Right lung (tissue), 5 donors: Measurements from ENCODE around the gene ZDHHC14. TPM values are rescaled to one million over a fixed set of nuclear protein-coding genes. Genes with fewer than 3 reads are reported as not detected.
A peak's percentile ranks its signal among the peaks of the same experiment; 100 is the strongest.

Experiments
- DNase-seq, 2 donors: peaks; one replicate each; pipeline ENCODE4 v3.0.0-alpha.2; 2013
- polyA plus RNA-seq, 5 donors: library from polyadenylated mRNA; unstranded; fragments of 120-200 nt; gene quantifications; one replicate each; pipeline versions ENCODE4 v1.2.1 to v1.2.3, GENCODE V29; 2013; ENCODE audit warnings: inconsistent platforms in 1 of 5, low replicate concordance in 1 of 5; ENCODE audit not compliant: insufficient read length in 5 of 5, insufficient read depth in 1 of 5

ZDHHC14 gene
- polyA plus RNA-seq, 5 donors, result 19.1 to 29.5 (median 25.6) TPM

- peak in 1 of 2 donors; percentile 60 for DNase-seq
These were observed 285.7 kb downstream of the ZDHHC14 start for GRCh38 chr6:157666729-157667128.

- DNase-seq, result peak in 1 of 2 donors; percentile 71
These were observed 286.4 kb downstream of the ZDHHC14 start for GRCh38 chr6:157667211-157668008.

DNA sequence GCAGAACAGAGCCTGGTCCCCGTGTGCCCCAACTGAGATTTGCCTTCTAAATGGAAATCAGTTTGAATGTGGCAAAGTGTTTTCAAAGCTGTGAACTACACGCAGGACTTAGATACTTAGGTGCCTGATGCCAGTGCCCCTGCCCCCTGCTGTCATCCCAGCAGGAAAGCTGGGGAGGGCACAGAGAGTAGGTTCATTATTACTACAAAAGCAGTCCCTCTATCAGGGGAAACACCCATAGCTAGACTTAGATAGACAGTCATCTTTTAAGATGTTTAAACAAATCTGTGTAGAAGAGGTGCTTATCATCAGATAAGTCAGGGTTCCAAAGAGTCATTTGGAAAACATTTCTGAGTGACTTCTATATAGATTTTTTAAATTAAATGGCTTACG is 287.0 kb downstream of the ZDHHC14 start:
- no peak for DNase-seq

- no peak for DNase-seq
These were observed 287.7 kb downstream of the ZDHHC14 start for GRCh38 chr6:157668713-157669112.

- no peak for DNase-seq
These were observed 288.3 kb downstream of the ZDHHC14 start for GRCh38 chr6:157669323-157669722.

- peak; percentile 75 for DNase-seq
These were observed 288.8 kb downstream of the ZDHHC14 start for GRCh38 chr6:157669747-157670216.

DNA sequence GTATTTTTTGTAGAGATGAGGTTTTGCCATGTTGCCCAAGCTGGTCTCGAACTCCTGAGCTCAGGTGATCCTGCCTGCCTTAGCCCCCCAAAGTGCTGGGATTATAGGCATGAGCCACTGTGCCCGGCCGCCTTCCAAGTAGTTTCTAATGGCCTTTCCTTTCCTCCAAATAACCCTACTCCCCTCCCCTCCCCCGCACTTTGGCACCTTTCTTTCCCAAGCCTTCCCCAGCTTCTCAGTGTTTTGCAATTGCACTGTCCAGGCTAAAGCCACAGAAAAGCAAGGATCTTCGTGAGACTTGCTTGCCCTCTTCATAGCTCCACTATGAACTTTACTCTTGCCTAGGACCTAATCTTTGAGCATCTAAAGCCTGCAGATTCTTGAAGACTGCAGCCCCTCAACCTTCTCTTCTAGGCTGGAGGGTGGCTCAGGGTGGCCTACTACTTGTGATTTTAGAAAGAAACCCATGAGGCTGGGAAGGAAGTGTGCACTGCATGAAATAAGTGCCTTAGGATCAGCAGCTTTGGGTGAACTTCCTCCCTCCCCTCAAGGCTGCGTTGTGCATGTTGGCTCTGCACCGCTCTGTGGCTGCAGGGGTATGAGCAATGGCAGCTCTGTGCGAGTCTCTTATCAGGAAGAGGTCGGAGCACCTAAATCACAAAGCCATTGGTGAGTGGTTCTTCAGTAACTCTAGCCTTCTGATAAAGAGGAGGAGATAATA is 289.6 kb downstream of the ZDHHC14 start:
- no peak for DNase-seq

DNA sequence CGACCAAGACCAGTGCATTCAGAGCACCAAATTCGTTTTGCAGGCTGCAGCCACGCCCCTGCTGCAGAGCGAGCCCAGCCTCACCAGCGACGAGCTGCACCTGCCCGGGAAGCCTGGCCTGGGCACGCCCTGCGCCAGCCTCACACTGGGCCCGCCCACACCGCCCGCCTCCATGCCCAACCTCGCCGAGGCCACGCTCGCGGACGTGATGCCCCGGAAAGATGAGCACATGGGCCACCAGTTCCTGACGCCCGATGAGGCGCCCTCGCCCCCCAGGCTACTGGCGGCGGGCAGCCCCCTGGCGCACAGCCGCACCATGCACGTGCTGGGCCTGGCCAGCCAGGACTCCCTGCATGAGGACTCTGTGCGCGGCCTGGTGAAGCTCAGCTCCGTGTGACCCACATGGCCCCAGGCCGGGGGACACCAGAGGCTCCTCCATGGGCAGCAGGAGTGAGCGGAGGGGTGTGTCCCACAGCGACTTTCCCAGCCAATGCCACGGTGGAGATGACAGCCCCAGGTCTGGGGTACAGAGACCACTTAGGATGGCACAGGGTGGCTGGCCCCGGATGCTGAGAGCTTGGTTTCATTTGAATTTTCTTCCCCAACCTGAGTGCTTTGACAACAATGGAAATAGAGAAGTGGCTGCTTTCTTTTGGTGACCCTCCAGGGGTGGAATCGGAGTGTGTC is 291.9 kb downstream of the ZDHHC14 start:
- DNase-seq, result no peak

GRCh38 chr6:157673596-157673995 is 292.6 kb downstream of the ZDHHC14 start:
- DNase-seq, result no peak

- no peak for DNase-seq
These were observed 293.1 kb downstream of the ZDHHC14 start for GRCh38 chr6:157674061-157674460.

GRCh38 chr6:157675831-157676230 is 294.8 kb downstream of the ZDHHC14 start:
- DNase-seq, result no peak

- DNase-seq, result no peak
These were observed 295.3 kb downstream of the ZDHHC14 start for GRCh38 chr6:157676241-157676640.

- no peak for DNase-seq
These were observed 296.2 kb downstream of the ZDHHC14 start for GRCh38 chr6:157677235-157677634.

DNA sequence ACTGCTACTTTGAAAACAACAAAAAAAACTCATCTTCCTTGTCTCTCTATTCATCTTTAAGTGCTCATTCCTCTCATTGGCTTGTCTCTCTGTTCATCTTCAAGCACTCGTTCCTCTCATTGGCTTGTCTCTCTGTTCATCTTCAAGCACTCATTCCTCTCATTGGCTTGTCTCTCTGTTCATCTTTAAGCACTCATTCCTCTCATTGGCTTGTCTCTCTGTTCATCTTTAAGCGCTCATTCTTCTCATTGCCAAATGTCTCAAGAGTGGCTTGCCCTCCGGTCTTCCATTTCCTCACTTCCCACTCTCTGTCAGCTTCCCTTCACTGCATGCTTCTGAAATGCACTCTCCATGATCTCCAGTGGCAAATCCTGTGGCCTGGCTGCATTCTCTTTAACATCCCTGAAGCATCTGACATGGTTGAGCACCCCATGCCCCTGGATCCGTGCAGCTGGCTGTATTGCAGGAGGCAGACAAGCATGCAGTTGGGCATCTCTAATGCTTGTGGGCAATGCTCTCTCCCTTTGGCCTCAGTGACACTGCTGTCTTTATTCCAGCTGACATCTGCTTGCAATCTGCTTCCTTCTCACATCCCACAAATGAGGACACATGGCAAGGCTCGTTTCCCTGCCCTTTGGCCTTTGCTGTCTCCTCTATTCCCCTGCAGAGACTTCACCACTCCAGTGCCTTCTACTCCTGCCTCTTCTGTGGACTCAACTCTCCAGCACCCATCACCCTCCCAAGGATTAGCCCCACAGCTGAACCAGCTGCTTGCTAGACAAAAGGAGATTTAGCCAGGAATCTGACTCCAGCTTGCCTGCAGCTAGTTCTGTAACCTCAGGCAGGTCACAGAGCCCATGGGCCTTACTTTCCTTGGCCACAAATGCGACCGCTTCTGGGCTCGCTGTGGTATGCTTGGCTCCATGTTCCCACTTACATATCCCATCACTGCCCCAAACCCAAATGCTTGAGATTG is 298.9 kb downstream of the ZDHHC14 start:
- DNase-seq, result no peak

GRCh38 chr6:157681041-157681650 is 300.2 kb downstream of the ZDHHC14 start:
- DNase-seq, result no peak

DNA sequence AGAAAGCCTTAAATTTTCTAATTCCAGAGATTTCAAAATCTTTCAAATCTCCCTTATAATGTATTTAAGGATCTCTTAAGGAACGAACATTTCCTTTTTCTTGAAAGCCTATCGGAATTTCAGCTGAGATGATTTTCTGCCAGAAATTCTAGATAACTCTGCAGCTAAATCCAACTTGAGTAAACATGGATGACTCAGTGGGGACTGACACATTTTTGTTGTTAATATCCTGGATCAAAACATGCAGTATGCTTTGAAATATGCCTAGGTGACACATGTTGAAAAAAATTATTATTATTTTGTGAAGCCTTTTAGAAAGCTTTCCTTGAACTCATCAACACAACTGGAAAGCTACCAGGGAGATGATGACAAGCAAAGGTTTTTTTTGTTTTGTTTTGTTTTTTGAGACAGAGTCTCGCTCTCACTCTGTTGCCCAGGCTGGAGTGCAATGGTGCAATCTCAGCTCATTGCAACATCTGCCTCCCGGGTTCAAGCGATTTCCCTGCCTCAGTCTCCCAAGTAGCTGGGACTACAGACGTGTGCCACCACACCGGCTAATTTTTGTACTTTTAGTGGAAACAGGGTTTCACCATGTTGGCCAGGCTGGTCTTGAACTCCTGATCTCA is 302.0 kb downstream of the ZDHHC14 start:
- DNase-seq, result no peak

DNA sequence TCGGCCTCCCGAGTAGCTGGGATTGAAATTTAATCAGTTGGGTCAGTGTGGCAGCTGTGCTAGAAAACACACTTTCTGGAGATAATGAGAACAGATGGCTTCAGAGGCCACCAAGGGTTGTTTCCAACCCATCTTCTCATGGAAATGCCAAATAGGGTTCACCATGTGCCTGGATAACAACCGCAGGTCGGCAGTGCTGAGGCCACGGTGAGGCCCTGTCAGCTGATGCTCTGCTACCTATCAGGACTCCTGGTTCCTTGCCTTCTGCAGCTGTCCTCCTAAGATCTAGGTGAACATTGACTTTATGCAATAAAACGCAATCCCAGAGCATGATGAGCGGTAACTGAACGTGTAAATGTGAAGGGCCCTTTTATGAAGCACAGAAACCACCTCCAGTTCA is 302.7 kb downstream of the ZDHHC14 start:
- no peak for DNase-seq

GRCh38 chr6:157684620-157685299 is 303.8 kb downstream of the ZDHHC14 start:
- no peak for DNase-seq

DNA sequence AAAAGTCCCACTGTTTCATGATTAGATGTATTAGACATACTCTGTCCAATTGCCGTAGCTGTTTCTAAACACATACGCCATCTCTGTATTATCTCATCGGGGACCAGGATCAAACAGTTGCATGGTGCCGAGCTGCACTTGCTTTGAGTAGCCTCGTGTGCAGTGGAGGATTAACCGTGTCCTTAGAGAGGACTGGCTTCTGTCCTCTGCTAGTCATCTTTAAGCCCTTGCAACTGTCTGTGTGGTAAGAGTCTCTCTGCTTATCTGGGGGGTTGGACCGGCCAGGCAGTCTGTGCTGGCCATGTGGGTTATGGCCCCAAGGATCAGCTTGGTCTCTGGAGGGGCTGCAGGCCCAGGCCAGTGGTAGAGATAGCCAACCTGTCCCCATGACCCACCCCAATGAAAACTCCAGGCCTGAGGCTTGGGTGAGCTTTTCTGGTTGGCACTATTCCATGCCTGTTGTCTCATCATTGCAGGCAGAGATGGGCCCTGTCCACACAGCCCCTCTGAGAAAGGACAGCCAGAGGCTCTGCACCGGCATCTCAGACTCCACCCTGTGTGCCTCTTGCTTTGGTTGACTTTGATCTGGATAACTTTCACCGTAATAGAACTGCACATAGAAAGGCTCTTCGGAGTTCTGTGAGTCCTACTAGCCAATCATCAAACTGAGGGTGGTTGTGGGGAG is 304.7 kb downstream of the ZDHHC14 start:
- no peak for DNase-seq
